Erythroblast (primary cell): ENCODE data around the gene FBXO3.
A peak's percentile ranks its signal among the peaks of the same experiment; 100 is the strongest.
"Not testable (repeated sequence)": the region's sequence is repeated elsewhere in the genome, so short reads cannot be mapped to it uniquely, and the experiment has no call there.

Experiments used
- DNase-seq, 2 experiments: peaks; one replicate each; lab custom pipeline; 2025; lab: John Stamatoyannopoulos, UW
- GATA1 ChIP-seq: IDR thresholded peaks from 2 replicates; pipeline ENCODE4 v1.6.1; 2011; ENCODE audit warnings: low read depth, mild to moderate bottlenecking, control low read depth, low read length, moderate library complexity
- POLR2A ChIP-seq: IDR thresholded peaks from 2 replicates; pipeline ENCODE4 v1.6.1; 2011; ENCODE audit warnings: mild to moderate bottlenecking, low read length

The FBXO3 gene

GRCh38 chr11:33725496-33725895, 48.8 kb downstream of the FBXO3 start:
- TF ChIP-seq POLR2A, result no peak
- no peak for TF ChIP-seq GATA1
- no peak for DNase-seq

GRCh38 chr11:33724644-33725035, 49.7 kb downstream of the FBXO3 start:
- peak in 1 of 2 experiments; percentile 15 for DNase-seq
- no peak for TF ChIP-seq POLR2A
- TF ChIP-seq GATA1, result no peak

GRCh38 chr11:33723238-33723881, 51.0 kb downstream of the FBXO3 start:
- DNase-seq, result peak in 1 of 2 experiments; percentile 39

GRCh38 chr11:33722590-33723234, 51.6 kb downstream of the FBXO3 start:
- peak; percentile 33 to 51 for DNase-seq
- TF ChIP-seq GATA1, result no peak
- peak; percentile 48 for TF ChIP-seq POLR2A

More at GRCh38 chr11:33723238-33723881, 51.0 kb downstream of the FBXO3 start:
- TF ChIP-seq GATA1 (no peak), POLR2A (no peak)

GRCh38 chr11:33721984-33722383, 52.3 kb downstream of the FBXO3 start:
- no peak for DNase-seq
- TF ChIP-seq POLR2A (no peak), GATA1 (no peak)

GRCh38 chr11:33721426-33721825, 52.9 kb downstream of the FBXO3 start:
- TF ChIP-seq GATA1 (no peak), POLR2A (no peak)
- DNase-seq, result no peak

- DNase-seq, result no peak
- TF ChIP-seq POLR2A, result no peak
- no peak for TF ChIP-seq GATA1
Observed at GRCh38 chr11:33719587-33719986, 54.7 kb downstream of the FBXO3 start.

GRCh38 chr11:33718440-33718839, 55.9 kb downstream of the FBXO3 start:
- DNase-seq, result no peak
- TF ChIP-seq POLR2A, result no peak
- no peak for TF ChIP-seq GATA1

- DNase-seq, result peak; percentile 53 to 60
- no peak for TF ChIP-seq POLR2A
- TF ChIP-seq GATA1, result no peak
Observed at GRCh38 chr11:33716243-33716642, 58.1 kb downstream of the FBXO3 start.

GRCh38 chr11:33713856-33714398, 60.4 kb downstream of the FBXO3 start:
- no peak for TF ChIP-seq POLR2A
- no peak for TF ChIP-seq GATA1
- DNase-seq, result no peak

GRCh38 chr11:33713151-33713855, 61.0 kb downstream of the FBXO3 start:
- no peak for DNase-seq
- no peak for TF ChIP-seq GATA1
- TF ChIP-seq POLR2A, result no peak

- no peak for TF ChIP-seq POLR2A
- no peak for TF ChIP-seq GATA1
- no peak for DNase-seq
Observed at GRCh38 chr11:33712436-33712835, 61.9 kb downstream of the FBXO3 start.

GRCh38 chr11:33709466-33709865, 64.9 kb downstream of the FBXO3 start:
- no peak for DNase-seq
- TF ChIP-seq POLR2A (no peak), GATA1 (no peak)

GRCh38 chr11:33708985-33709384, 65.3 kb downstream of the FBXO3 start:
- TF ChIP-seq GATA1 (no peak), POLR2A (no peak)
- no peak for DNase-seq

GRCh38 chr11:33707831-33708230, 66.5 kb downstream of the FBXO3 start:
- DNase-seq, result not testable (repeated sequence)
